Stimulated activated naive CD8-positive, alpha-beta T cell treated with anti-CD3 and anti-CD28 coated beads, Interleukin-15, amount 100 ng/mL, for 72 hours (primary cell): ENCODE measurements around the gene ACBD6.

Experiments
- ATAC-seq: fragments of 150-1000 bp; cut with Tn5 transposase; 2 replicates; pipeline ENCODE4 v1.10.0; 2021; ENCODE audit warnings: mild to moderate bottlenecking, moderate library complexity
- DNase-seq, 2 donors: peaks; one replicate each; pipeline ENCODE4 v3.0.0; 2021 to 2022
- H3K27ac Mint-ChIP-seq, 2 donors: one replicate each; pipeline ENCODE4 v1.8.0; 2022; ENCODE audit warnings: mild to moderate bottlenecking in 2 of 2, mixed read lengths in 2 of 2, moderate library complexity in 2 of 2
- H3K27me3 Mint-ChIP-seq: one replicate; pipeline ENCODE4 v1.8.0; 2022; ENCODE audit warnings: mixed read lengths
- H3K4me1 Mint-ChIP-seq: one replicate; pipeline ENCODE4 v1.8.0; 2022; ENCODE audit warnings: mild to moderate bottlenecking, mixed read lengths
- H3K4me3 Mint-ChIP-seq, 2 donors: one replicate each; pipeline ENCODE4 v1.8.0; 2022; ENCODE audit warnings: mild to moderate bottlenecking in 2 of 2, mixed read lengths in 2 of 2, moderate library complexity in 1 of 2
- H3K9me3 Mint-ChIP-seq, 2 donors: one replicate each; pipeline ENCODE4 v1.8.0; 2022; ENCODE audit warnings: mixed read lengths in 2 of 2

The ACBD6 gene

GRCh38 chr1:180274221-180274620 is 228.2 kb downstream of the ACBD6 start:
- no peak overlapping the region for H3K4me3 Mint-ChIP-seq
- ATAC-seq: no peak
- DNase-seq: no peak
- no peak overlapping the region for H3K27ac Mint-ChIP-seq
- H3K27me3 Mint-ChIP-seq: no peaks in the 10 kb centered on the region
- H3K9me3 Mint-ChIP-seq: no peaks in the 10 kb centered on the region
- no peaks in the 10 kb centered on the region for H3K4me1 Mint-ChIP-seq

- H3K9me3 Mint-ChIP-seq: no peaks in the 10 kb centered on the region
Observed at GRCh38 chr1:180273066-180273465, 229.3 kb downstream of the ACBD6 start.

GRCh38 chr1:180272395-180272794 is 230.0 kb downstream of the ACBD6 start:
- Mint-ChIP-seq H3K4me1 (no peaks in the 10 kb centered on the region), H3K4me3 (no peak overlapping the region), H3K27me3 (no peaks in the 10 kb centered on the region), H3K27ac (peak overlapping the region in 1 of 2 donors; percentile 63), H3K9me3 (no peaks in the 10 kb centered on the region)
- DNase-seq: no peak
- no peak for ATAC-seq

More at GRCh38 chr1:180273066-180273465, 229.3 kb downstream of the ACBD6 start:
- Mint-ChIP-seq H3K4me1 (no peaks in the 10 kb centered on the region), H3K27ac (peak overlapping the region in 1 of 2 donors; percentile 29), H3K27me3 (no peaks in the 10 kb centered on the region), H3K4me3 (no peak overlapping the region)
- ATAC-seq (no peak), DNase-seq (no peak)

- Mint-ChIP-seq H3K4me3 (no peak overlapping the region), H3K9me3 (no peaks in the 10 kb centered on the region), H3K27ac (peak overlapping the region; percentile 61 to 75), H3K27me3 (no peaks in the 10 kb centered on the region), H3K4me1 (no peaks in the 10 kb centered on the region)
- ATAC-seq (peak; percentile 30), DNase-seq (no peak)
Observed at GRCh38 chr1:180271272-180272255, 230.8 kb downstream of the ACBD6 start.

GRCh38 chr1:180270530-180271271 is 231.7 kb downstream of the ACBD6 start:
- Mint-ChIP-seq H3K27me3 (no peaks in the 10 kb centered on the region), H3K9me3 (no peaks in the 10 kb centered on the region), H3K27ac (peak overlapping the region in 1 of 2 donors; percentile 5), H3K4me1 (no peaks in the 10 kb centered on the region), H3K4me3 (no peak overlapping the region)
- peak; percentile 15 for ATAC-seq
- DNase-seq: no peak

- Mint-ChIP-seq H3K27ac (peak overlapping the region in 1 of 2 donors; percentile 35), H3K4me3 (no peak overlapping the region), H3K27me3 (no peaks in the 10 kb centered on the region), H3K4me1 (no peaks in the 10 kb centered on the region), H3K9me3 (no peaks in the 10 kb centered on the region)
- DNase-seq (no peak), ATAC-seq (no peak)
Observed at GRCh38 chr1:180269645-180270529, 232.5 kb downstream of the ACBD6 start.

GRCh38 chr1:180268556-180269075 is 233.8 kb downstream of the ACBD6 start:
- Mint-ChIP-seq H3K27me3 (no peaks in the 10 kb centered on the region), H3K4me3 (no peak overlapping the region), H3K4me1 (no peaks in the 10 kb centered on the region), H3K27ac (no peak overlapping the region), H3K9me3 (no peaks in the 10 kb centered on the region)
- no peak for DNase-seq
- ATAC-seq: no peak

GRCh38 chr1:180267761-180268555 is 234.4 kb downstream of the ACBD6 start:
- H3K27me3 Mint-ChIP-seq: no peaks in the 10 kb centered on the region
- H3K4me1 Mint-ChIP-seq: no peaks in the 10 kb centered on the region
- H3K27ac Mint-ChIP-seq: no peak overlapping the region
- DNase-seq (no peak), ATAC-seq (no peak)
- H3K4me3 Mint-ChIP-seq: no peak overlapping the region
- no peaks in the 10 kb centered on the region for H3K9me3 Mint-ChIP-seq

GRCh38 chr1:180267211-180267561 is 235.2 kb downstream of the ACBD6 start:
- Mint-ChIP-seq H3K9me3 (no peaks in the 10 kb centered on the region), H3K4me1 (no peaks in the 10 kb centered on the region), H3K4me3 (no peak overlapping the region), H3K27ac (no peak overlapping the region), H3K27me3 (no peaks in the 10 kb centered on the region)
- no peak for DNase-seq
- ATAC-seq: no peak

- ATAC-seq (peak; percentile 5), DNase-seq (no peak)
- Mint-ChIP-seq H3K4me3 (no peak overlapping the region), H3K4me1 (no peaks in the 10 kb centered on the region), H3K27me3 (no peaks in the 10 kb centered on the region), H3K27ac (no peak overlapping the region), H3K9me3 (no peaks in the 10 kb centered on the region)
Observed at GRCh38 chr1:180266275-180267210, 235.8 kb downstream of the ACBD6 start.

- no peaks in the 10 kb centered on the region for H3K9me3 Mint-ChIP-seq
- H3K4me3 Mint-ChIP-seq: no peak overlapping the region
- no peak overlapping the region for H3K27ac Mint-ChIP-seq
- H3K4me1 Mint-ChIP-seq: no peaks in the 10 kb centered on the region
- H3K27me3 Mint-ChIP-seq: no peaks in the 10 kb centered on the region
- ATAC-seq (no peak), DNase-seq (no peak)
Observed at GRCh38 chr1:180265871-180266270, 236.5 kb downstream of the ACBD6 start.

- ATAC-seq (no peak), DNase-seq (no peak)
- Mint-ChIP-seq H3K9me3 (no peaks in the 10 kb centered on the region), H3K4me3 (no peak overlapping the region), H3K27ac (no peak overlapping the region), H3K4me1 (no peaks in the 10 kb centered on the region), H3K27me3 (no peaks in the 10 kb centered on the region)
Observed at GRCh38 chr1:180265201-180265600, 237.2 kb downstream of the ACBD6 start.

GRCh38 chr1:180264595-180264994 is 237.8 kb downstream of the ACBD6 start:
- Mint-ChIP-seq H3K9me3 (no peaks in the 10 kb centered on the region), H3K4me3 (no peak overlapping the region), H3K4me1 (no peaks in the 10 kb centered on the region), H3K27ac (no peak overlapping the region), H3K27me3 (no peaks in the 10 kb centered on the region)
- ATAC-seq: no peak
- no peak for DNase-seq
